ENCODE data around the gene ACSS3.
"Not testable (repeated sequence)": the region's sequence is repeated elsewhere in the genome, so short reads cannot be mapped to it uniquely, and the experiment has no call there.

ACSS3 gene

GRCh38 chr12:81209012-81209411, 131.1 kb downstream of the ACSS3 start:
- DNase-seq (ENCODE audit: low read depth) = peak; percentile 14
- no peak overlapping the region for H3K4me3 ChIP-seq (ENCODE audit: control insufficient read depth, low read depth, low read length)
- TF ChIP-seq CTCF (IDR thresholded peaks at IDR 0.05; ENCODE audit: control insufficient read depth, insufficient read depth, low read depth, low read length, missing control alignments) = no peak

- not testable (repeated sequence) for H3K4me3 ChIP-seq (ENCODE audit: control insufficient read depth, low read depth, low read length)
- DNase-seq (ENCODE audit: low read depth) = peak; percentile 28
These were observed 131.9 kb downstream of the ACSS3 start for GRCh38 chr12:81209772-81210225.

GRCh38 chr12:81211306-81211705, 133.4 kb downstream of the ACSS3 start:
- no peak for TF ChIP-seq CTCF (IDR thresholded peaks at IDR 0.05; ENCODE audit: control insufficient read depth, insufficient read depth, low read depth, low read length, missing control alignments)

GRCh38 chr12:81212996-81213696, 135.3 kb downstream of the ACSS3 start:
- no peak for TF ChIP-seq CTCF (IDR thresholded peaks at IDR 0.05; ENCODE audit: control insufficient read depth, insufficient read depth, low read depth, low read length, missing control alignments)
- DNase-seq (ENCODE audit: low read depth) = no peak
- no peak overlapping the region for H3K4me3 ChIP-seq (ENCODE audit: control insufficient read depth, low read depth, low read length)

More at GRCh38 chr12:81211306-81211705, 133.4 kb downstream of the ACSS3 start:
- no peak for DNase-seq (ENCODE audit: low read depth)
- no peak overlapping the region for H3K4me3 ChIP-seq (ENCODE audit: control insufficient read depth, low read depth, low read length)

GRCh38 chr12:81216739-81217138, 138.9 kb downstream of the ACSS3 start:
- no peak for DNase-seq (ENCODE audit: low read depth)
- no peak overlapping the region for H3K4me3 ChIP-seq (ENCODE audit: control insufficient read depth, low read depth, low read length)
- TF ChIP-seq CTCF (IDR thresholded peaks at IDR 0.05; ENCODE audit: control insufficient read depth, insufficient read depth, low read depth, low read length, missing control alignments) = no peak

- peak; percentile 5 for DNase-seq (ENCODE audit: low read depth)
- H3K4me3 ChIP-seq (ENCODE audit: control insufficient read depth, low read depth, low read length) = no peak overlapping the region
- TF ChIP-seq CTCF (IDR thresholded peaks at IDR 0.05; ENCODE audit: control insufficient read depth, insufficient read depth, low read depth, low read length, missing control alignments) = no peak
These were observed 143.8 kb downstream of the ACSS3 start for GRCh38 chr12:81221681-81222080.

GRCh38 chr12:81222846-81223592, 145.1 kb downstream of the ACSS3 start:
- no peak overlapping the region for H3K4me3 ChIP-seq (ENCODE audit: control insufficient read depth, low read depth, low read length)
- TF ChIP-seq CTCF (IDR thresholded peaks at IDR 0.05; ENCODE audit: control insufficient read depth, insufficient read depth, low read depth, low read length, missing control alignments) = no peak
- peak; percentile 28 for DNase-seq (ENCODE audit: low read depth)
